Mesendoderm (in vitro differentiated cells): Measurements from ENCODE around the gene PPP1R14B.

ENCODE experiments used
- DNase-seq: peaks from one replicate; pipeline ENCODE4 v3.0.0; 2013
- H2AK5ac ChIP-seq: 2 replicates; pipeline ENCODE4 v1.6.1; 2013; ENCODE audit warnings: low read length, inconsistent platforms
- H2BK120ac ChIP-seq: 2 replicates; pipeline ENCODE4 v1.6.1; 2013; ENCODE audit warnings: low read depth, mild to moderate bottlenecking, low read length, moderate library complexity, mixed read lengths
- H2BK15ac ChIP-seq: replicated peaks from 2 replicates; pipeline ENCODE4 v1.6.1; 2013; ENCODE audit warnings: low read depth, mild to moderate bottlenecking, moderate library complexity
- H2BK5ac ChIP-seq: 2 replicates; pipeline ENCODE4 v1.6.1; 2013; ENCODE audit warnings: low read length, inconsistent platforms
- H3K18ac ChIP-seq: 2 replicates; pipeline ENCODE4 v1.6.1; 2013; ENCODE audit warnings: mild to moderate bottlenecking, low read length, mixed read lengths
- H3K23ac ChIP-seq: one replicate; pipeline ENCODE4 v1.6.1; 2013; ENCODE audit warnings: low read length
- H3K27ac ChIP-seq: 2 replicates; pipeline ENCODE4 v1.5.1; 2013; ENCODE audit warnings: low read depth, mild to moderate bottlenecking, inconsistent platforms, low read length, moderate library complexity
- H3K27me3 ChIP-seq: 2 replicates; pipeline ENCODE4 v1.6.1; 2013; ENCODE audit warnings: low read length, control low read depth, mild to moderate bottlenecking, inconsistent platforms; ENCODE audit not compliant: insufficient read depth, poor library complexity
- H3K36me3 ChIP-seq: 2 replicates; pipeline ENCODE4 v1.6.1; 2013; ENCODE audit warnings: low read length, inconsistent platforms; ENCODE audit not compliant: control insufficient read depth, insufficient read depth
- H3K4ac ChIP-seq: one replicate; pipeline ENCODE4 v1.6.1; 2013; ENCODE audit warnings: low read depth, mild to moderate bottlenecking, low read length, moderate library complexity
- H3K4me1 ChIP-seq: 2 replicates; pipeline ENCODE4 v1.6.1; 2013; ENCODE audit warnings: low read depth, low read length, inconsistent platforms; ENCODE audit not compliant: control insufficient read depth
- H3K4me2 ChIP-seq: 2 replicates; pipeline ENCODE4 v1.6.1; 2013; ENCODE audit warnings: low read length
- H3K4me3 ChIP-seq: 2 replicates; pipeline ENCODE4 v1.5.1; 2013; ENCODE audit warnings: mild to moderate bottlenecking, low read length
- H3K56ac ChIP-seq: one replicate; pipeline ENCODE4 v1.6.1; 2013; ENCODE audit warnings: low read length
- H3K79me1 ChIP-seq: 2 replicates; pipeline ENCODE4 v1.6.1; 2013; ENCODE audit warnings: low read length, inconsistent platforms
- H3K79me2 ChIP-seq: 2 replicates; pipeline ENCODE4 v1.6.1; 2013; ENCODE audit warnings: mild to moderate bottlenecking, low read length; ENCODE audit not compliant: control insufficient read depth, insufficient read depth
- H3K9ac ChIP-seq: 2 replicates; pipeline ENCODE4 v1.6.1; 2013; ENCODE audit warnings: low read length, inconsistent platforms
- H4K5ac ChIP-seq: one replicate; pipeline ENCODE4 v1.6.1; 2013; ENCODE audit warnings: low read length
- H4K8ac ChIP-seq: one replicate; pipeline ENCODE4 v1.6.1; 2013; ENCODE audit warnings: low read depth, mild to moderate bottlenecking, control low read depth, low read length, moderate library complexity
- WGBS: extraction: QIAGEN DNeasy Blood & Tissue Kit; methylation state at CpG from one replicate; pipeline ENCODE4 v1.1.7; 2013; ENCODE audit warnings: low lambda C conversion rate, missing lambda C conversion rate; ENCODE audit not compliant: insufficient coverage; ENCODE audit errors: extremely low coverage; 5-methylcytosine and 5-hydroxymethylcytosine counted together

The PPP1R14B gene

DNA sequence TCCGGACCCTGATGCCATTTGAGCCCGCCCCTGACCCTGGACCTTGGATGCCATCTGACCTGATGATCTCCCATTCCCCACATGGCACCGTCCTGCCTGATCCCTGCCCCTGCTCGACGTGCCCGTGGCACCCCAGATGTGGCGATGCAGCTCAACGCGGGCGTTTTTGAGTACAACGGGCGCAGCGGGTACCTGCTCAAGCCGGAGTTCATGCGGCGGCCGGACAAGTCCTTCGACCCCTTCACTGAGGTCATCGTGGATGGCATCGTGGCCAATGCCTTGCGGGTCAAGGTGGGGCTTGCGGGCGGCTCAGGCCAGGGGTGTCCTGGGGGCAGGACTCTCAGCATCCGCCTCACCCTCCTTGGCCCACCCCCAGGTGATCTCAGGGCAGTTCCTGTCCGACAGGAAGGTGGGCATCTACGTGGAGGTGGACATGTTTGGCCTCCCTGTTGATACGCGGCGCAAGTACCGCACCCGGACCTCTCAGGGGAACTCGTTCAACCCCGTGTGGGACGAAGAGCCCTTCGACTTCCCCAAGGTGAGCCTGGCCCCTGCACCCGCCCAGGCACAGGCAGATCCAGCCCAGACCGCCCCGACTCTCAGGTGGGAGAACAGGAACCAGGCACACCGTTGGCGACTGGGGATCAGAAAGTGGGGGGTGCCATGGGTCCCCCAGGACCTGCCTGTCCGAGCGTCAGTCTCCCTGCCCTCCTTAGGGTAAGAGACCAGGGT is 15.7 kb upstream of the PPP1R14B start:
- Histone ChIP-seq H3K4me2 (no peak overlapping the region), H4K5ac (no peak overlapping the region), H3K4me1 (no peaks in the 10 kb centered on the region), H3K9ac (no peak overlapping the region), H2BK5ac (no peak overlapping the region), H3K27ac (no peak overlapping the region), H2BK120ac (no peak overlapping the region), H3K27me3 (no peaks in the 10 kb centered on the region), H3K56ac (no peak overlapping the region), H3K18ac (no peak overlapping the region), H2BK15ac (no peak overlapping the region), H2AK5ac (no peak overlapping the region), H3K36me3 (peaks cover 17% of the 10 kb centered on the region), H3K4me3 (no peak overlapping the region), H3K4ac (no peak overlapping the region), H4K8ac (no peak overlapping the region), H3K23ac (no peak overlapping the region), H3K79me2 (no peaks in the 10 kb centered on the region), H3K79me1 (no peaks in the 10 kb centered on the region)
- no peak for DNase-seq
- whole genome bisulfite sequencing, result no CpG with 5 or more reads among the region's 42 CpGs

DNA sequence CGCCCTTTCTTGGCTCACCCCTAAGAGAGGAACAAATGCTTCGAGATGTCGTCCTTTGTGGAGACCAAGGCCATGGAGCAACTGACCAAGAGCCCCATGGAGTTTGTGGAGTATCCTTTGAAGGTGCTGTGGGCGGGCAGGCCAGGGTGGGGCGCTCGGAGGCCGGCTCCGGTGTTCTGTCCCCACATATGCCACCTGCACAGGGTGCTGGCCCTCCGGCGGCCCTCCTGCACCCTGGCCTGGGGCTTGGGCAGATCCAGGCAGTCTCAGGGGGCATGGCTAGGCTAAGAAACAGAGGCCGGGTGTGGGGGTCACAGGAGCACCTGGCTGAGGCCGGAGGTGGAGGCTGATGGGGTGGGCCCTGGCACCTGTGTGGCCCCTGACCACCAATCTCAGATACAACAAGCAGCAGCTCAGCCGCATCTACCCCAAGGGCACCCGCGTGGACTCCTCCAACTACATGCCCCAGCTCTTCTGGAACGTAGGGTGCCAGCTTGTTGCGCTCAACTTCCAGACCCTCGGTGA is 14.9 kb upstream of the PPP1R14B start:
- Histone ChIP-seq H3K56ac (no peak overlapping the region), H3K4me2 (no peak overlapping the region), H3K4ac (no peak overlapping the region), H3K18ac (no peak overlapping the region), H4K8ac (no peak overlapping the region), H3K4me3 (no peak overlapping the region), H2BK5ac (no peak overlapping the region), H4K5ac (no peak overlapping the region), H3K79me2 (no peaks in the 10 kb centered on the region), H3K27me3 (no peaks in the 10 kb centered on the region), H2AK5ac (no peak overlapping the region), H3K36me3 (peaks cover 17% of the 10 kb centered on the region), H2BK15ac (no peak overlapping the region), H3K4me1 (no peaks in the 10 kb centered on the region), H3K9ac (no peak overlapping the region), H3K23ac (no peak overlapping the region), H3K79me1 (no peaks in the 10 kb centered on the region), H2BK120ac (no peak overlapping the region), H3K27ac (no peak overlapping the region)
- no CpG with 5 or more reads among the region's 18 CpGs for WGBS
- no peak for DNase-seq

DNA sequence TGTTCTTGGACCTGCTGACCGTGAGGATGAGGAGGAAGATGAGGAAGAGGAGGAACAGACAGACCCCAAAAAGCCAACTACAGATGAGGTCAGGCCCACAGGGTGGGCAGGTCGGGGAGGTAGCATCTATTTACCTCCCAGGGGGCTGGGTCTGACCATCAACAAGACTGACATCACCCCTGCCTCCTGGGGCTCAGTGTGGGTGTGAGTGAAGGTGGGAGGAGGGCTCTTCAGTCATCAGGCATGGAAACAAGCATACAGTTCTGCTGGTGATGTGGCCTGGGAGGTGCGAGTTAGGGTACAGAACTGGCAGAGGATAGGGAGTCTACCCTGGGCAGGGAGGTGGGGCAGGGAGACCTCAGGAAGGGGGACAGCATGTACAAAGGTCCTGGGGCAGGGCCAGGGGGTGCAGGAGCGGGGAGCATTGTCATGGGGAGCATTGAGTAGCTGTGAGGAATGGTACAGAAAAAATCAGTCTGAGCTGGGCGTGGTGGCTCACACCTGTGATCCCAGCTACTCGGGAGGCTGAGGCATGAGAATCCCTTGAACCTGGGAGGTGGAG is 13.5 kb upstream of the PPP1R14B start:
- Histone ChIP-seq H3K27ac (no peak overlapping the region), H3K23ac (no peak overlapping the region), H2BK120ac (no peak overlapping the region), H3K9ac (no peak overlapping the region), H3K56ac (no peak overlapping the region), H2BK5ac (no peak overlapping the region), H2AK5ac (no peak overlapping the region), H4K8ac (no peak overlapping the region), H3K79me1 (no peaks in the 10 kb centered on the region), H3K27me3 (no peaks in the 10 kb centered on the region), H3K4me1 (no peaks in the 10 kb centered on the region), H3K79me2 (no peaks in the 10 kb centered on the region), H2BK15ac (no peak overlapping the region), H4K5ac (no peak overlapping the region), H3K4me2 (no peak overlapping the region), H3K4ac (no peak overlapping the region), H3K4me3 (no peak overlapping the region), H3K18ac (no peak overlapping the region), H3K36me3 (peaks cover 17% of the 10 kb centered on the region)
- no CpG with 5 or more reads among the region's 6 CpGs for WGBS
- DNase-seq, result no peak

DNA sequence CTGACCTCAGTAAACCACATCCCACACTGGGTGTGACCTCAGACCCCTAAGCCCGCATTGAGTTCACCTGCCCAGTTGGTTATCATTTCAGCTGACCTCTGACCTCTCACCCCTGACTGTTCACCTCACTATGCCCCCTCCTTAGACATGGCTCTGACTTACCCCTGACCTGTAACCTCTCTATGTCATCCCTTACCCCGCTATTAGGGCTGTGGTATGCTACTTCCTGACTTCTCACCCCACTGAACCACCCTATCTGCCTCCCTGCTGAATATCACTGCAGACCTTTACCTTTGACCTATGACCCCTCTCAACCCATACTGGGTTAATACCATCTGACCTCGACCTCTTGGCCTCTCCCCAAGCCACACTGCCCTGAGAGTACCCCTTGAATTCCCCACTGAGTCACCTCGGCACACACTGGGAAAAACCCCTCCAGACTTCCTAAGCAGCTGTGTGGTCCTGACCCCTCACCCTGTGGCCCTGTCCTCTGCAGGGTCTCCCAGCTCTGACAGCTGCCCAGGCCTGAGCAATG is 12.9 kb upstream of the PPP1R14B start:
- H2BK15ac ChIP-seq, result no peak overlapping the region
- H2AK5ac ChIP-seq, result no peak overlapping the region
- H3K27ac ChIP-seq, result no peak overlapping the region
- H3K9ac ChIP-seq, result no peak overlapping the region
- no CpG with 5 or more reads among the region's 4 CpGs for WGBS
- H3K4ac ChIP-seq, result no peak overlapping the region
- no peak overlapping the region for H3K18ac ChIP-seq
- no peak overlapping the region for H2BK5ac ChIP-seq
- no peaks in the 10 kb centered on the region for H3K4me1 ChIP-seq
- no peak overlapping the region for H3K56ac ChIP-seq
- H3K23ac ChIP-seq, result no peak overlapping the region
- peaks cover 20% of the 10 kb centered on the region for H3K36me3 ChIP-seq
- H3K27me3 ChIP-seq, result no peaks in the 10 kb centered on the region
- no peak overlapping the region for H2BK120ac ChIP-seq
- no peak for DNase-seq
- H3K4me3 ChIP-seq, result no peak overlapping the region
- no peaks in the 10 kb centered on the region for H3K79me2 ChIP-seq
- no peak overlapping the region for H4K8ac ChIP-seq
- no peaks in the 10 kb centered on the region for H3K79me1 ChIP-seq
- H3K4me2 ChIP-seq, result no peak overlapping the region
- H4K5ac ChIP-seq, result no peak overlapping the region

DNA sequence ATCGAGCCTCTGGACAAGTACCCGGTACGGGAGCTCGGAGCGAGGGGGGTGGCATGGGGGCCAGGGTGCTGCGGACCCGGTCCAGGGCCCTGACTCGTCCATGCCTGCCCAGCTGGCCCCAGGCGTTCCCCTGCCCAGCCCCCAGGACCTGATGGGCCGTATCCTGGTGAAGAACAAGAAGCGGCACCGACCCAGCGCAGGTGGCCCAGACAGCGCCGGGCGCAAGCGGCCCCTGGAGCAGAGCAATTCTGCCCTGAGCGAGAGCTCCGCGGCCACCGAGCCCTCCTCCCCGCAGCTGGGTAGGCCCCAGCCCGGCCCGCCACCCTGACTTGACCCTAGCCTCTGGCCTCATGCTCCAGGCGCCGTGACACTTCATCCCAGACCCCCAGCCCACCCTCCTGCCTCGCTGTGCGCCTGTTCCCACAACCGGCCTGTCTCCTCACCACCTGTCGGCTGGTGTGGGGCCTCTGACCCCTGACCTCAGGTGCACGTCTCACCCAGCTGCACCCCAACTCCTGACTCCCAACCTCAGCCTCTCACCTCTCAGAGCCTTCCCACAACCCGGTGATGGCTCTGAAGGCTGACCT is 12.3 kb upstream of the PPP1R14B start:
- WGBS, result no CpG with 5 or more reads among the region's 32 CpGs
- Histone ChIP-seq H3K4ac (no peak overlapping the region), H3K36me3 (peaks cover 17% of the 10 kb centered on the region), H3K27me3 (no peaks in the 10 kb centered on the region), H3K23ac (no peak overlapping the region), H2BK15ac (no peak overlapping the region), H4K8ac (no peak overlapping the region), H3K79me2 (no peaks in the 10 kb centered on the region), H2BK5ac (no peak overlapping the region), H3K4me3 (no peak overlapping the region), H3K18ac (no peak overlapping the region), H3K79me1 (peaks cover 3% of the 10 kb centered on the region), H2AK5ac (no peak overlapping the region), H3K56ac (no peak overlapping the region), H3K4me2 (no peak overlapping the region), H3K4me1 (no peaks in the 10 kb centered on the region), H3K27ac (no peak overlapping the region), H4K5ac (no peak overlapping the region), H2BK120ac (no peak overlapping the region), H3K9ac (no peak overlapping the region)
- no peak for DNase-seq
